ENCODE data around the gene POLA2.

POLA2 gene

DNA sequence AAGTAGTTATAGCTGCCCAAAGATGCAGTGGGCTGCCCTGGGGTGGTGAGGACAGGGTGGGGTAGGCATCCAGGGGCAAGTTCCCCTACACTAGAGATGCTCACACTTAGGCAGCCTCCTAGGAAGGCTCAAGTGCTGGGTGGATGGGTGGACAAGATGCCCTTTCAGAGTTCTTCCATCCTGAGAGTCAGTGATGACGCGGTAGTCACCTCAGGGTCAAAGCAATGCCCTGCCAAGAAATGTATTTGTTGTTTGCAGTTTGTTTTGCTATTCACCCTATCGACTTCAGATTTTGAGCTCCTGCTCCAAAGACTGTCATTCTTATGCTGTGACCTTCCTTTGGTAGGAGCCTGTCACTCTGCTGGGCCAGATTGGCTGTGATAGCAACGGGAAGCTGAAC, 18.9 kb downstream of the POLA2 start:
- DNase-seq (ENCODE audit: low read depth in 2 of 2) = no peak

GRCh38 chr11:65286686-65287085, 24.9 kb downstream of the POLA2 start:
- DNase-seq (ENCODE audit: low read depth in 2 of 2) = no peak

GRCh38 chr11:65287601-65288000, 25.8 kb downstream of the POLA2 start:
- no peak for DNase-seq (ENCODE audit: low read depth in 2 of 2)

GRCh38 chr11:65288706-65289536, 27.2 kb downstream of the POLA2 start:
- DNase-seq (ENCODE audit: low read depth in 2 of 2) = no peak

DNA sequence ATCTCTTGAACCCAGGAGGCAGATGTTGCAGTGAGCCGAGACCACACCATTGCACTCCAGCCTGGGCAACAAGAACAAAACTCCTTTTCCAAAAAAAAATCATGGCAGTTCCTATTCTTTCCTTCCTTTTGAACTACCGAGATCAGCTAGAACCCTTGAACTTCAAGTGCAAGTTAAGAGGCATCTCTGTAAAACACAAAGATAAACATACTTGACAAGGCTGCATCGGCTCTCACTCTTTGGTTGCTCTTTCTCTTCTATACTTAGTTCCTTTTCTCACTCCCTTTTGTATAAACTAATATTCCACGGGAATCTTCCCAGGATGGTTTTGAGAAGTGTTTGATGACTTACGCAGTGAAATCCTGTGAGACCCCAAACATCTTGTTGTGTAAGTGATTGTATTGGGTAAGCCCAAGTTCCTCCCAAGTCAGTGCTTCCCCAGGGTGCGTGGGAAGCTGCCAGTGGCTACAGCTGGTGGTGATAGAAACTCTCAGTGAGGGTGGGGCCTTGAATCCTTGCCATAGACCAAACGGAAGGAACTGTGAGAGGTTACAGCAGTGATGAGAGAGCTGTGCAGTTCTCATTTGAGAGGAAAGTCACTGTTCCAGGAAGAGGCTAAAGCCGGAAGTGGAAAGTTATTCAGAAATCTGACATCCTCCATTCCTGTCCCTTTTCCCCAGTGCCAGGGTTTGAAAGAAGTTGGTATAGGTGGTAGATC, 28.8 kb downstream of the POLA2 start:
- no peak for DNase-seq (ENCODE audit: low read depth in 2 of 2)

DNA sequence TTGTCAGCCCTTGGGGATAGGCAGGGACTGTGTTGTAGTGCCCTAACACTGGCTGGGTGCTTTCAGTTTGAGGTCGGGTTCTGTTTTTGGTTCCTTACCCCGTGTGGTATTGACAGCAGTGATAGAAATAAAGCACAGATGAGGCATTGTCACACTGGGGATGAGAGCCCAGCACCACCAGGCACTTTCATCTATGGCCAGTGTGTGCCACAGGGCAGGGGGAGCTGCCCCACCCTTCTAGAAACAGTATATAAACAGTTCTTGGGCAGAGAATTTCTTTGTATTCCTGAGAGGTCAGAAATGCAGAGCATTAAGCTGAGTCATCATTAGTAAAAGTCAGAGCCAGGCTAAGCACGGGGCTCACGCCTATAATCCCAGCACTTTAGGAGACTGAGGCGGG, 29.9 kb downstream of the POLA2 start:
- no peak for DNase-seq (ENCODE audit: low read depth in 2 of 2)

DNA sequence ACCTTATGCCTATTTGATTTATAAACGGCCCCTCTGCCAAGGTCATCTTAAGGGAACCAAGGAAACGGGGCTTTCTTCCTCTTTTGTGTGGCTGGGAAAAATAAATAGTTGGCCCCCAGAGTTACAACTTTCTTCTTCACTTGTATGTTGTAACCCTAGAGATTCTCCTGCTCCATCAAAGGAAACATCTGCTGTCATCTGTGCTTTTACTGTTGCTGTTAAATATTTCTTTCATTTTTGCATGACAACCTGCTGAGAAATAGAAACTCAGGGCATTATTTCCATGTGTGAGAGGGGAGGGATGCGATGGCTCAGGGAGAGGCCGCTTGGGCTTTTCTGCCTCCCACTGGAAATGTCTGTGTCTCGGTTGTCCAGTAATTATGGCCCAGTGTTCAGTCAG, 31.1 kb downstream of the POLA2 start:
- DNase-seq (ENCODE audit: low read depth in 2 of 2) = no peak

DNA sequence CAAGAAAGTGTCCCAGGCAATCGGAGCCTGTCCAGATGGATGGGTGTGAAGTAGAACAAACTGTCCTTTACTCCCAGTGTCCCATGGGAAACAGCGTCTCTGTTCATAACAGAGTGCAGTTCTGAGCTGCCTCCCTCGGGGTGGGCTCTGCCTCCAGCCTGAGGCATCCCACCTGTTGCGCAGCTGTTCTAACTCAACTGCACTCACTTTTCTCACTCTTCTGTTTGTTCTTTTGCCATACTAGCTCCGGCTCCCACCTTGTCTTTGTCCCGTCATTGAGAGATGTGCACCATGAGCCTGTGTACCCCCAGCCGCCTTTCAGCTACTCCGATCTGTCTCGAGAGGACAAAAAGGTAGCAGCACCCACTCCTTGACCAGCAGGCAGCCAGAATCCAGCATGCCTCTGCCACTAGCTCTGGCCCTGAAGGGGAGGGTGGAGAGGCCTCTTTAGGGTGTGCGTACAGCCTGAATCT, 32.2 kb downstream of the POLA2 start:
- no peak for DNase-seq (ENCODE audit: low read depth in 2 of 2)

GRCh38 chr11:65295001-65295400, 33.2 kb downstream of the POLA2 start:
- DNase-seq (ENCODE audit: low read depth in 2 of 2) = no peak

DNA sequence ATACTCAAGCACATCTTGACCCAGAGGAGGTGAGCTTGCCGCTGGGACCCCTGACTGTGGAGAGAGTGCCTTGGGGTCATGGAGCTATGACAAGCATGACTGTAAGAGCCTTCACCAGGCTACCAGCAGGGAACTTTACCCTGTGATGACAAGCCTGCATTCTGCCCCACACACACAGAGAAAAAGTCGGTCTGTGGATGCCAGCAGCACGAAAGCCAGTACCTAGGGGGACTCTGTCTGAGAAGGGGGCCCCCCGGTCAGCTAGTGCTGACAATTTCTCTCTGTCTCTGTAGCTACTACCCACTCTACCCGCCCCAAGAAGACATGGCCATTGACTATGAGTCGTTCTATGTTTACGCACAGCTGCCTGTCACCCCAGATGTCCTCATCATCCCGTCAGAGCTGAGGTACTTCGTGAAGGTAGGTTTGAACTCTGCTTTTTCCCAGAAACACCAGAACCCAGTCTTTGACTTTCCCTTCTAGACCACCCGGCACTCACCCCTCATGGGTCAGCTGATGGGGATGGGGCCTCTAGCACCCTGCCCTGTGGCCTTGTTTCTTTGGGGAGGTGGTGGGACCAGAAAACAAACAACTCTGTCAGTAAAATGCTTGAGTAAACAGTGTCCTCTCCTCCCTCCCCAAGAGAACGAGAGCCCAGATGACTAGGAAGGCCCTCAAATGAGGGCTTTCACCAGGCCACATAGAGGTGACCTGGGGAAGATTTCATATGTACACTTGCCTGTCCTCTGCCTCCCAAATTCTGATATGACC, 34.0 kb downstream of the POLA2 start:
- DNase-seq (ENCODE audit: low read depth in 2 of 2) = no peak

DNA sequence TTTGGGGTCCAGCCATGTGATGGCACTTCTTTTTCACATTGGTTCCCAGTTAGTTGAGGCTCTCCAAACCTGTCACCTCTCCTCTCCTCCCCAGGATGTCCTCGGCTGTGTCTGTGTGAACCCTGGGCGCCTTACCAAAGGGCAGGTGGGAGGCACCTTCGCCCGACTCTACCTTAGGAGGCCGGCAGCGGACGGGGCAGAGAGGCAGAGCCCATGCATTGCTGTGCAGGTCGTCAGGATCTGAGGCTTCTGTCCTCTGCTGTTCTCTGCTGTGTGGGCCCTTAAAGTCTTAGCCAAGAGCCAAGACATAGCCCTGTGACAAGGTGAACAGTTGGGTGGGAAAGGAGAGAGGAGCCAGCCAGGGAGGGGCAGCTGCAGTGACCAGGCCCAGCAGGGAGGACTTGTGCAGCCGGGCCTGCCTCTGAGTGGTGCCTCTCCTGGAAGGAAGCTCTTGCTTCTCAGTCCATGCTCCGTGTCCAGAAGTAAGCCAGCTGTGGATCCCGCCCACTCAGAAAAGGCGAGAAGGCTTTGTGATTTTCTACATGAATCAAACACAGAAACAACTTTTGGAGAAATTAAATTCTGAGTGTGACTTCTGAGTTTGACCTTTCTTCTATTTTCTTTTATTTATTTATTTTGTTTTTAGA, 35.4 kb downstream of the POLA2 start:
- DNase-seq (ENCODE audit: low read depth in 2 of 2) = no peak

DNA sequence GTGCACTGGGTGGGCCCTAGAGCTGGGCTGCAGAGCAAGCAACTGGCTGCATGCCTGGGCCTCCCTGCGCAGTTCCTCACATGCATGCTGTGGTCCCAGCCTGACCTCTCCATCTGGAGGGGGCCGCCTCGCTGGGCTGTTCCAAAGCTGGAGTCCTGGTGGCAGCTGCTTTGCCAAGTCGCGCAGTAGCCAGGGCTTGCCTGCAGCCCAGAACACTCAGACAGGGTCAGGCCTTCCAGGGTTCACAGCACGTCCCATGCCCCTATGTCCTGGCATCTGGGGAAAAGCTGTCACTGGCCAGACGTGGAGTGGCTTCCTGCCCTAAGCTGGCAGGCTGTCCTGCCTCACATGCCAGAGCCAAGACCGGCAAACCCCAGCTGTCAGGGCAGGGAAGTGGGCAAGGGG, 36.4 kb downstream of the POLA2 start:
- DNase-seq (ENCODE audit: low read depth in 2 of 2) = no peak

DNA sequence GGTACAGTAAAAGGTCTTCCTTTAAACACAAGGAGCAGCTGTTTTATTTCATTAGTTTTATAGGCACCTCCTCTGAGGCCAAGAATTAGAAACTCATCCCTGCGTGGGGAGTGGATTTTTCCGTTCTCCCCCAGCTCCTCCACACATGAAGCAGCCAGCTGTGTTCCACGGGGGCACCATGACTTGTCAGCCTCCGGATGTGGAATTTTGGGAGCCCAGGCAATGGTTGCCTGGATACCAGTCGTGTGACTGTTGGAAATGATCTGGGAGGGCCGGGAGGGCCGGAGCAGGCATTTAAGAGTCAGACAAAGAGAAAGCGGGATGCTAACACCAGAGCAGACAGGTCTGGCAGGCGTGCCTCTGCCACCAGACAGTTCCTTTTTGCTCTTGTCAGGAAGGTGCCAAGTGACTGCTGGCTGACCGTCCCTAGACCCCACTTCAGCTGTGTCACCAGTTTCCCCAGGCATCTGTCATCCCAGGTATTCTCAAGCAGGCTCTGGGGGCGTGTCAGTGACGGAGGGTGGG, 37.0 kb downstream of the POLA2 start:
- no peak for DNase-seq (ENCODE audit: low read depth in 2 of 2)

GRCh38 chr11:65300621-65301275, 39.0 kb downstream of the POLA2 start:
- DNase-seq (ENCODE audit: low read depth in 2 of 2) = no peak

GRCh38 chr11:65301491-65302329, 39.9 kb downstream of the POLA2 start:
- no peak for DNase-seq (ENCODE audit: low read depth in 2 of 2)

DNA sequence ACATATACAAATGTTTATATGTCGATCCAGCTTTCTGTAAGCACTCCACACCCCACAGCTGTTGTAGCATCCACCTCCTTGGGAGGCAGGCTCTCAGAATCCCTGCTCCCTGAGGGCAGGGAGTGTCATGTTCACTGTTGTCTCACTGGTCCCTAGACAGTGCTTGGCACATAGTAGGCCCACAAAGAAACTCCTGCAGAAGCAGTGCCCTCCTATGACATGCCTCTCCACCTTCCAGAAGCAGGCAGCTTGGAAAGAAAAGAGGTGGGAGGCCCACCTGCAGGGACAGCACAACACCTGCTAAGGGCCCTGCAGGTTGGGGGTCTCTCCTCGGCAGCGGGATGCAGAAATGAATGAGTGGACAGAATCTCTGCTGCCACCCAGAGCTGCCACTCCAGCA, 41.8 kb downstream of the POLA2 start:
- DNase-seq (ENCODE audit: low read depth in 2 of 2) = no peak

GRCh38 chr11:65304110-65304509, 42.3 kb downstream of the POLA2 start:
- DNase-seq (ENCODE audit: low read depth in 2 of 2) = no peak

DNA sequence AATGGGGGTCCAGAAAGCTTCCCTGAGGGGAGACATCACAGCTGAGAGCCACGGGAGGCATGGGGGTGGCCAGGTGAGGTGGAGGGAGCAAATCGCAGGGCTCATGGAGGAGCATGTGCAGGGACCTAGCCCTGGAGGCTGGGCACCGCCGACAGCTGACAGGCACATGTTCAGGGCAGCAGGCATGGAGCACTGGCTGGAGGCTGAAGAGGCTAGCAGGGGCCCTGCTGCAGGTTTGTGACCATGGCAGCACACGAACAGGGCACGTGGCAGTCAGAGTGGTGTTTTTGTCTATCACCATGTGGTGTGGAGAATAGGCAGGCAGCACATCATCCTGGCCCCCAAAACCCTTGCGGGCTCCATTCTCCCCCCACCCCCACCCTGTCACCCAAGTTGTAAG, 42.9 kb downstream of the POLA2 start:
- no peak for DNase-seq (ENCODE audit: low read depth in 2 of 2)

DNA sequence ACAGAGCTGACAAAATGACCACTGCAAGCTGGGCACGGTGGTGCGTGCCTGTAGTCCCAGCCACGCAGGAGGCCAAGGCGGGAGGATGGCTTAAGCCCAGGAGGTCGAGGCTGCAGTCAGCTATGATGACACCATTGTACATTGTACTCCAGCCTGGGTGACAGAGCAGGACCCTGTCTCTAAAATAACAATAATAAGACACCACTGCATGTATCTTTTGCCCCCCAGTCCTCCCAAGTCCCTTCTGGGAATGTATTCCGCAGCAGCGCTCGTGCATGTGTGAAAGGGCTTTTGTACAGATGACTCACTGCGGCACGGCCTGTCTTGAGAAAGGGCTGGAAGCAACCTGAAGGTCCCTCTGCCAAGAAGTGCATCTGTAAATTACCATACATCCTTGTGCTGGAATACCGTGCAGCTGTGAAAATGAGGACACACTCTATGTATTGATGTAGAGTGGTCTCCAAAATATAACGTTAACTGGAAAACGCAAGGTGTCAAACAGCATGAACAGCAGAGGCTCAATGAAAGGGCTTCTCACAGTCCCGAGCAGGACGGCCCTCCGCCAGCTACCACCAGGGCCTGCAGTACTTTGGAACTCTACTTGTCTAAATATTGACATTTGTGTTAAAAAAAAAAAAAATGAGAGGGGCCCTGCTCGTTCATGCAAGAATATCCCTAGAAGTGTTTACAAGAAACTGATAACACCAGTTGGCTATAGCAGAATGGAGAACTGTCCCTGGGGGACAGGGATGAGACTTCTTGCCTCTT, 43.9 kb downstream of the POLA2 start:
- no peak for DNase-seq (ENCODE audit: low read depth in 2 of 2)
